ENCODE data around the gene ADAM22.

Gene ADAM22

DNA sequence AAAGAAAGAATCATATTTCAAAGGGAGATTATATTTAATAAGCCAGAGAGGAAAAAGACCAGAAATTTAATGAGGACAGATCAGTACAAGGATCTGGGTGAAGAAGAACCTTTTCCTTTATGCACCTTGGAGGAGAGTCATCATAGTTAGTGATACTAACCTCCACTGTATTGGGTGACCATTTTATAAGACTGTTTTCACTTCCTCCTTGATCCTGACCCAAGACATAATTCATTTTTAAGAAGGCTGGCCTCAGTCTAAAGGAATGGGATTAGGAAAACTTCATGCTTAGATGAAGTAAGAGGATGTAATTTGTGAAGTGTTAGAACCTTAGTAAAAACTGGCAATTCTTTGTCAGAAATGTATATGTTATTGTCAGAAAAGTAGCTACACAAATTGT lies 68.6 kb downstream of the ADAM22 start:
- H3K27ac ChIP-seq (ENCODE audit: low read length): no peak overlapping the region
- no peak for DNase-seq (ENCODE audit: low read depth, low spot score)
- H3K36me3 ChIP-seq (ENCODE audit: control insufficient read depth, insufficient read depth, low read length): no peaks in the 10 kb centered on the region
- no peaks in the 10 kb centered on the region for H3K4me1 ChIP-seq (ENCODE audit: control insufficient read depth, insufficient read depth, low read length)
- H3K9me3 ChIP-seq (ENCODE audit: control insufficient read depth, insufficient read depth, low read length): no peaks in the 10 kb centered on the region; the same call in 1 of the 2 replicates
- H3K27me3 ChIP-seq (ENCODE audit: control insufficient read depth, insufficient read depth, low read length): no peaks in the 10 kb centered on the region
- H3K4me3 ChIP-seq (ENCODE audit: low read length): no peak overlapping the region

DNA sequence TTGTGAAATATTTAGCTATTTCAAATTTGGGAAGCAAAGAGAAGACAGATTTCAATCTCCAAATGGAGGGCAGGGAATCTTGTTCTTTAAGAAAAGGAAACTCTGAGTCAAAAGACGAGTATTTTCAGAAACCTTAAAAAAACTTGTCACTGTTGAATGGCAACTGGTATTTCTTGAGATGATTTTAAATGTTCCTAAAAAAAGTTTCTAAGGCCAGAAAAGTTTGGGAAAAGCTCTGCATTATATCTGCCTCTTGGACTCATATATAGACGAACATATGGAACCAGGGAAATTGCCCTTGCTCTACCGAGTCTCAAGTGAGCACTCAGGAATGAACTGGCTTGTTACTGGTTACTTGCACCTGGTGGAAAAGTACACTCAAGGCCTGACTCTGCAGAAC lies 69.5 kb downstream of the ADAM22 start:
- H3K36me3 ChIP-seq (ENCODE audit: control insufficient read depth, insufficient read depth, low read length): no peaks in the 10 kb centered on the region
- H3K4me3 ChIP-seq (ENCODE audit: low read length): no peak overlapping the region
- H3K9me3 ChIP-seq (ENCODE audit: control insufficient read depth, insufficient read depth, low read length): no peaks in the 10 kb centered on the region
- H3K27ac ChIP-seq (ENCODE audit: low read length): no peak overlapping the region
- no peaks in the 10 kb centered on the region for H3K27me3 ChIP-seq (ENCODE audit: control insufficient read depth, insufficient read depth, low read length)
- no CpG with 5 or more reads among the region's 3 CpGs for WGBS (ENCODE audit: insufficient coverage, insufficient read length)
- H3K4me1 ChIP-seq (ENCODE audit: control insufficient read depth, insufficient read depth, low read length): no peaks in the 10 kb centered on the region
- DNase-seq (ENCODE audit: low read depth, low spot score): no peak

DNA sequence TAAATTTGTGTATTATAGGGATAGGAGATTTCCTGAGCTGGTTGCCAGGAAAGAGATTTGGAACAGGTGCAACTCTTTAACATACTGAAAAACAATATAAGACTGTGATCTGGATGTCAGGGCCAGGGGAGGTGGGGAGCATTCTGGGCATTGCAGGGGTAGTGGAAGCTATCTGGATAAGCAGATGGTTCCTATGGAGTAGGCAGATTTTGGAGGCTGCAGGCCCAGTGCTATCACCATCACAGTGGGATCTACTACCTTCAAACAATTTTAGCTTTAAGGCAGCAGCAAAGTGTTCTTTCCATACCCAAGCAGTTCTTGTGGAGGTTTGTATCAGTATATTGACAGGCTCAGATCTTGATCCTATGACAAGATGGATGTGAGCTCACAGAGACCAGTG lies 71.1 kb downstream of the ADAM22 start:
- Histone ChIP-seq H3K4me3 (ENCODE audit: low read length) (no peak overlapping the region), H3K27ac (ENCODE audit: low read length) (no peak overlapping the region)

DNA sequence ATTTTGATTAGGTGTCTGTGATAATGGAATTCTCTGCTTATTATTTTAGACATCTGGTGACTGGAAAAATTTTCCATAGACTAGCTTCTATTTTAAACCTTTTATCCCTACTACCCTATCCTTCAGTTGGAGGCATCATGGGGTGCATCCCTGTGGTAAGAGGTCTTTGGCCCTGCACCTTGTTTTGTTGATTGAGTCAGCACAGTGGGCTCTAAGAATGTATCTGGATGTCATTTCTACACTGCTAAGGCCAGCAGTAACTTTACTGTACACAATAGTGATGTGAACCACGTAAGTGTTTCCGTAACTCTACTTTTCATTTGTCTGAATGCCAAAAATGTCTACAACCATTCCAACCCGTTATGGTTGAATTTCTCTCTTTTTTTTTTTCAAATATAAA lies 75.6 kb downstream of the ADAM22 start:
- Histone ChIP-seq H3K27me3 (ENCODE audit: control insufficient read depth, insufficient read depth, low read length) (no peaks in the 10 kb centered on the region), H3K36me3 (ENCODE audit: control insufficient read depth, insufficient read depth, low read length) (no peaks in the 10 kb centered on the region), H3K9me3 (ENCODE audit: control insufficient read depth, insufficient read depth, low read length) (no peaks in the 10 kb centered on the region), H3K4me1 (ENCODE audit: control insufficient read depth, insufficient read depth, low read length) (no peaks in the 10 kb centered on the region), H3K27ac (ENCODE audit: low read length) (no peak overlapping the region), H3K4me3 (ENCODE audit: low read length) (no peak overlapping the region)
- DNase-seq (ENCODE audit: low read depth, low spot score): no peak
- no CpG with 5 or more reads among the region's 3 CpGs for WGBS (ENCODE audit: insufficient coverage, insufficient read length)

More for the DNA sequence above, 71.1 kb downstream of the ADAM22 start:
- no peaks in the 10 kb centered on the region for H3K27me3 ChIP-seq (ENCODE audit: control insufficient read depth, insufficient read depth, low read length)
- no peaks in the 10 kb centered on the region for H3K9me3 ChIP-seq (ENCODE audit: control insufficient read depth, insufficient read depth, low read length)
- H3K36me3 ChIP-seq (ENCODE audit: control insufficient read depth, insufficient read depth, low read length): no peaks in the 10 kb centered on the region
- DNase-seq (ENCODE audit: low read depth, low spot score): no peak
- H3K4me1 ChIP-seq (ENCODE audit: control insufficient read depth, insufficient read depth, low read length): no peaks in the 10 kb centered on the region

DNA sequence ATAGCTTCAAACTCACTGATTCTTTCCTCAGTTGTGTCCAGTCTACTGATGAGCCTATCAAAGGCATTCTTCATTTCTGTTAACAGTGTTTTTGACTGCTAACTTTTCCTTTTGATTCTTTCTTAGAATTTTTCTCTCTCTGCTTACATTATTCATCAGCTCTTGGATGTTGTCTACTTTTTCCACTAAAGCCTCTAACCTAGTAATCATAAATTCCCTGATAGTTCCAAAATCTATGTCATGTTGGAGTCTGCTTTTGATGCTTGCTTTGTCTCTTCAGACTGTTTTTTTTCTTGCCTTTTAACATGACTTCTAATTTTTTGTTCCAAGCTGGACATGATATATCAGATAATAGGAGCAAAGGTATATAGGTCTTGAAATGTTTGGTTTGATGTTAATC lies 78.0 kb downstream of the ADAM22 start:
- H3K27me3 ChIP-seq (ENCODE audit: control insufficient read depth, insufficient read depth, low read length): no peaks in the 10 kb centered on the region
- no peak for DNase-seq (ENCODE audit: low read depth, low spot score)

DNA sequence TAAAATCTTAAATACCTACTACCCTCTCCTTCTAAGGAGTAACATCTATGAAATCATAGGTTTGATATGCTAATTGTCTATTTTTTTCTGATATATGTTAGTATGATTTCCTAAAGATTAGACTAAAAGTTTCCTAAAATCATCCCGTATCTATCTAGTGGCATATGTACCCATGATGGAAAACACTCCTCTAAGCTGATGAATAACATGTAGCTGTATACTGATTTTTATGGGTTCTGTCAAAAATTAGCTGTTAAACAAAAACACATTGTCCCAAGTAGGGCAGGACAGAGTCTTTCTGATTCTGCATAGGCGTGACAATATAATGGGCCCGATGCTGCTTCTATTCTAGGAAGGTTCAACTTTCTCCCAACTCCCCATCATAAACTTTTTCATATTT lies 79.9 kb downstream of the ADAM22 start:
- H3K36me3 ChIP-seq (ENCODE audit: control insufficient read depth, insufficient read depth, low read length): no peaks in the 10 kb centered on the region
- no peaks in the 10 kb centered on the region for H3K9me3 ChIP-seq (ENCODE audit: control insufficient read depth, insufficient read depth, low read length)
- no peak for DNase-seq (ENCODE audit: low read depth, low spot score)
- H3K27me3 ChIP-seq (ENCODE audit: control insufficient read depth, insufficient read depth, low read length): no peaks in the 10 kb centered on the region
- H3K27ac ChIP-seq (ENCODE audit: low read length): no peak overlapping the region
- H3K4me3 ChIP-seq (ENCODE audit: low read length): no peak overlapping the region
- WGBS (ENCODE audit: insufficient coverage, insufficient read length): no CpG with 5 or more reads among the region's 3 CpGs
- no peaks in the 10 kb centered on the region for H3K4me1 ChIP-seq (ENCODE audit: control insufficient read depth, insufficient read depth, low read length)

More for the DNA sequence above, 78.0 kb downstream of the ADAM22 start:
- no peaks in the 10 kb centered on the region for H3K36me3 ChIP-seq (ENCODE audit: control insufficient read depth, insufficient read depth, low read length)
- no peaks in the 10 kb centered on the region for H3K9me3 ChIP-seq (ENCODE audit: control insufficient read depth, insufficient read depth, low read length)
- no peak overlapping the region for H3K4me3 ChIP-seq (ENCODE audit: low read length)
- no peaks in the 10 kb centered on the region for H3K4me1 ChIP-seq (ENCODE audit: control insufficient read depth, insufficient read depth, low read length)
- no peak overlapping the region for H3K27ac ChIP-seq (ENCODE audit: low read length)

DNA sequence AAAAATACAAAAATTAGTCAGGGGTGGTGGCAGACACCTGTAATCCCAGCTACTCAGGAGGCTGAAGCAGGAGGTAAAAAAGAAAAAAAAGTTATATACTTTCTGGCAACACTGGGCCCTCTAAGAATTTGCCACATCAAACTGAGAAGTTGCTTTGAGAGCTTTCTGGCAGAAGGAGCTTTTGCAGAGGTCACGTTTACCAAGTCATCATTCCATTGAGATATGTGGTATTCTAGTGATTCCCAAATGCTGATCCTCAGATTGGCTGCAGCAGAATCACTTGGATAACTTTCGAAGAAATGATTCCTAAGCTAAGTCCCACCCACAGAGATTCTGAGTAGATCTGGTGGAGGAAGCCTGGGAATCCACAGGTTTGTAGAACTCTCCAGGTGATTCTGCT lies 80.5 kb downstream of the ADAM22 start:
- H3K9me3 ChIP-seq (ENCODE audit: control insufficient read depth, insufficient read depth, low read length): no peaks in the 10 kb centered on the region
- no peaks in the 10 kb centered on the region for H3K27me3 ChIP-seq (ENCODE audit: control insufficient read depth, insufficient read depth, low read length)
- DNase-seq (ENCODE audit: low read depth, low spot score): no peak
- WGBS (ENCODE audit: insufficient coverage, insufficient read length): no CpG with 5 or more reads among the region's 2 CpGs
- H3K4me1 ChIP-seq (ENCODE audit: control insufficient read depth, insufficient read depth, low read length): no peaks in the 10 kb centered on the region
- H3K27ac ChIP-seq (ENCODE audit: low read length): no peak overlapping the region
- no peaks in the 10 kb centered on the region for H3K36me3 ChIP-seq (ENCODE audit: control insufficient read depth, insufficient read depth, low read length)
- no peak overlapping the region for H3K4me3 ChIP-seq (ENCODE audit: low read length)

DNA sequence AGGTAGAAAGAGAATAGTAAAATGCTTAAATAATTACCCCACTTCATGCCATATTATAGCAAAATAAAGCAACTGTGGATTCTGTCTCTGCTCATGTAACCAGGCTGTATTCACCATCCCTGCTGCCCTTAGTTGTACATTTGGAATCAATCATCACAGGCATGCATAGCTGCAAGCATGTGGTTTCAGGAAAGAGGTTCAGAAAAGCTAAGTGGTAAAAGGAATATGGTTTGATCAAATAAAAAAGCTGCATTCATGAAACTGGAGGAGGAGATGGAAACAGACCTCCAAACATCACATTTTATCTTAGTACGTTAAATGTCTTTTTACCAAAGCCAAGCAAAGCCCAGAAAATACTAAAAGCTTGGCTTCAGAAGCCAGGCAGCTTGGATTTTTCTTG lies 81.3 kb downstream of the ADAM22 start:
- no peak overlapping the region for H3K4me3 ChIP-seq (ENCODE audit: low read length)
- DNase-seq (ENCODE audit: low read depth, low spot score): no peak
- H3K27me3 ChIP-seq (ENCODE audit: control insufficient read depth, insufficient read depth, low read length): no peaks in the 10 kb centered on the region
- H3K9me3 ChIP-seq (ENCODE audit: control insufficient read depth, insufficient read depth, low read length): no peaks in the 10 kb centered on the region
- H3K36me3 ChIP-seq (ENCODE audit: control insufficient read depth, insufficient read depth, low read length): no peaks in the 10 kb centered on the region
- no peaks in the 10 kb centered on the region for H3K4me1 ChIP-seq (ENCODE audit: control insufficient read depth, insufficient read depth, low read length)
- no CpG with 5 or more reads among the region's 1 CpG for WGBS (ENCODE audit: insufficient coverage, insufficient read length)
- H3K27ac ChIP-seq (ENCODE audit: low read length): no peak overlapping the region

DNA sequence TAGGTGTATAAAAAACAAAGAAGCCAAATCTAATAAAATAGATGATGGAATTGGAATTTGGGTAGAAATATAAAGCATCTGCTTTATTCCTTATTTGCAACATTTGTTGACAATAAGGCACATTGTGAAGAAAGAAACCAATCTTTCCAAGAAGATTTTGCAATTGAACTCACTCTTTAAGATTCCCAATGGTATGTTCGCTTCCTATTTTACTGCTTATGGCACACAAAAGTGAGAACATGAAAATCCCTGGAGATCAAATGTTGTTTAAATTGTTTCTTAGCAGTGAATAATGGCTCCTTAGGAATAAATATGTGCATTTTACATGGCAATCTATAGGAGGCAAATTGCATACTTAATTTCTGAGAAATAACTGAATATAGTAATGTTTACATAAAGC lies 84.5 kb downstream of the ADAM22 start:
- no peak for DNase-seq (ENCODE audit: low read depth, low spot score)
- no peaks in the 10 kb centered on the region for H3K4me1 ChIP-seq (ENCODE audit: control insufficient read depth, insufficient read depth, low read length)
- H3K36me3 ChIP-seq (ENCODE audit: control insufficient read depth, insufficient read depth, low read length): no peaks in the 10 kb centered on the region
- no peaks in the 10 kb centered on the region for H3K9me3 ChIP-seq (ENCODE audit: control insufficient read depth, insufficient read depth, low read length)
- WGBS (ENCODE audit: insufficient coverage, insufficient read length): no CpG with 5 or more reads among the region's 1 CpG
- H3K27me3 ChIP-seq (ENCODE audit: control insufficient read depth, insufficient read depth, low read length): no peaks in the 10 kb centered on the region
- H3K27ac ChIP-seq (ENCODE audit: low read length): no peak overlapping the region
- H3K4me3 ChIP-seq (ENCODE audit: low read length): no peak overlapping the region

DNA sequence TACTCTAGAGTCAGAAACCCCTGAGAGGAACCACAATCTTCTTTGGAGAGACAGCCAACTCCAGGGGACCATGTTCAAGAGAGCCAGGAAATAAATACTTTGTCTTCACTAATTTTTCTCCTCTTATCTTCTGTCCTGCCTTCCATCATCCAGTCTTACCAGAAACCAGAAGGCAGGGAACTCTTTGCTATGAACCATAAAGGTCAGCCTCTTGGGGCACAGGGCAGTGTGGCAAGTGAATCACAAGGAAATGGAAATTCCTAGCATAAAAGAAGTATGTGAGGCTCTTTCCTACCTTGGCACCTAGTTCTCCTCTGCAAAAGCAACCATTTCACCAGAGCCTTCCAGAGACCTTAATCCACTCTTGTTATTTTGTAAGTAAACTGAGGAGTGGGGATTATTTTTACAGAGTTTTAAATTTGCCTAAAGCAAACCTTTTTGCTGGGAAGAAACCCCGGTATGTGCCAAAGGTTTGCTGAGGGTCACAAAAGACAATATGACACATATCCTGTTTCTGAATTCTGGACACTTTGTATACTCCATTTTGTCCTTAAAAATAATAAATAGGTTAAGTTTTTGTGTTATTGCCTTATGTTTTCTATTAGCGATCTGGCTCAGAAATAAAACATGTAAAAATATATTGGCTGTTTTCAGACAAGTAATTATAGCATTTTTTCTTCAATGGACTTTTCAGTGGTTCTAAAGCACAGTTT lies 87.1 kb downstream of the ADAM22 start:
- WGBS (ENCODE audit: insufficient coverage, insufficient read length): no CpG with 5 or more reads among the region's 2 CpGs
- Histone ChIP-seq H3K4me3 (ENCODE audit: low read length) (no peak overlapping the region), H3K27ac (ENCODE audit: low read length) (no peak overlapping the region), H3K4me1 (ENCODE audit: control insufficient read depth, insufficient read depth, low read length) (no peaks in the 10 kb centered on the region), H3K27me3 (ENCODE audit: control insufficient read depth, insufficient read depth, low read length) (no peaks in the 10 kb centered on the region), H3K36me3 (ENCODE audit: control insufficient read depth, insufficient read depth, low read length) (no peaks in the 10 kb centered on the region), H3K9me3 (ENCODE audit: control insufficient read depth, insufficient read depth, low read length) (no peaks in the 10 kb centered on the region)
- no peak for DNase-seq (ENCODE audit: low read depth, low spot score)

DNA sequence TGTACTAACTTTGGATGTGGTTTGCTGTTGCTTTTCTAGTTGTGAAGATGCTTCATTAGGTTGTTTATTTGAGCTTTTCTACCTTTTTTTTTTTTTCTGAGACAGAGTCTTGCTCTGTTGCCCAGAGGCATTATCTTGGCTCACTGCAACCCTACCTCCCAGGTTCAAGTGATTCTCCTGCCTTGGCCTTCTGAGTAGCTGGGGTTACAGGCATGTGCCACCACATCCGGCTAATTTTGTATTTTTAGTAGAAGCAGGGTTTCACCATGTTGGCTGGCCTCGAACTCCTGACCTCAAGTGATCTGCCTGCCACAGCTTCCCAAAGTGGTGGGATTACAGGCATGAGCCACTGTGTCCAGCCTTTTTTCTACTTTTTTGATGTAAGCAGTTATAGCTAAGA lies 93.7 kb downstream of the ADAM22 start:
- Histone ChIP-seq H3K36me3 (ENCODE audit: control insufficient read depth, insufficient read depth, low read length) (no peaks in the 10 kb centered on the region), H3K4me3 (ENCODE audit: low read length) (no peak overlapping the region), H3K27ac (ENCODE audit: low read length) (no peak overlapping the region), H3K27me3 (ENCODE audit: control insufficient read depth, insufficient read depth, low read length) (no peaks in the 10 kb centered on the region), H3K9me3 (ENCODE audit: control insufficient read depth, insufficient read depth, low read length) (peaks cover 6% of the 10 kb centered on the region), H3K4me1 (ENCODE audit: control insufficient read depth, insufficient read depth, low read length) (no peaks in the 10 kb centered on the region)
- DNase-seq (ENCODE audit: low read depth, low spot score): no peak
- no CpG with 5 or more reads among the region's 2 CpGs for WGBS (ENCODE audit: insufficient coverage, insufficient read length)
